Neural progenitor cell (in vitro differentiated cells): ENCODE data around the gene KMT2C.

Experiments
- EZH2 ChIP-seq: fragments of 200-600 bp; sonication (generic); IDR thresholded peaks from 2 replicates; pipeline ENCODE4 v1.6.1; 2017; ENCODE audit warnings: antibody characterized with exemption, mild to moderate bottlenecking, moderate library complexity
- TF ChIP-seq, protein P1 (sequence below): fragments of 200-600 bp; sonication (generic); IDR thresholded peaks from 2 replicates; pipeline ENCODE4 v1.5.1; 2017; ENCODE audit warnings: antibody characterized with exemption, mild to moderate bottlenecking

DNA sequence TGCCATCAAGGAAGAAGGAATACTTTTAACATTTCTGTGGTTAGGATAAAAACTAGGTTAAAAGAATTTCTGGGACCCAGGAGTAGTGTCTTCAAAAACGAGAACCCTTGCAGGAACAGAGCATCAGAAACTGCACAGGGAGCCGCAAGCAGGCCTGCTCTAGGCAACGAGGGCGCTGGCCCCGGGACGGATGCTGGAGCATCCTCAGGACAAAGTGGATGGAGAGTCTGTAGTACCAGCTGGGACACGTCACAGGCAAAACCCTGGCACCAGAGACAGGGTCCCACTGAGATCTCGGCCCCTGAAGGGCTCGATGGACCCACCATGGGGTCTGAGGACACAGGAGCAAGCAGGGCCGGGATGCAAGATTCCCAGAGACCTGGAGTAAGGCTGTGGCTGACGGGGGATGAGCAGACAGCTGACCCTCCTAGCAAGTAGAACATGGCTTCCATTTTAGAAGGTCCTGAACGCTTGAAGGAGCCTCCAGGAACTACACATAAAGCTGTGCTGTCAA is 303.8 kb downstream of the KMT2C start:
- TF ChIP-seq, protein P1, sequence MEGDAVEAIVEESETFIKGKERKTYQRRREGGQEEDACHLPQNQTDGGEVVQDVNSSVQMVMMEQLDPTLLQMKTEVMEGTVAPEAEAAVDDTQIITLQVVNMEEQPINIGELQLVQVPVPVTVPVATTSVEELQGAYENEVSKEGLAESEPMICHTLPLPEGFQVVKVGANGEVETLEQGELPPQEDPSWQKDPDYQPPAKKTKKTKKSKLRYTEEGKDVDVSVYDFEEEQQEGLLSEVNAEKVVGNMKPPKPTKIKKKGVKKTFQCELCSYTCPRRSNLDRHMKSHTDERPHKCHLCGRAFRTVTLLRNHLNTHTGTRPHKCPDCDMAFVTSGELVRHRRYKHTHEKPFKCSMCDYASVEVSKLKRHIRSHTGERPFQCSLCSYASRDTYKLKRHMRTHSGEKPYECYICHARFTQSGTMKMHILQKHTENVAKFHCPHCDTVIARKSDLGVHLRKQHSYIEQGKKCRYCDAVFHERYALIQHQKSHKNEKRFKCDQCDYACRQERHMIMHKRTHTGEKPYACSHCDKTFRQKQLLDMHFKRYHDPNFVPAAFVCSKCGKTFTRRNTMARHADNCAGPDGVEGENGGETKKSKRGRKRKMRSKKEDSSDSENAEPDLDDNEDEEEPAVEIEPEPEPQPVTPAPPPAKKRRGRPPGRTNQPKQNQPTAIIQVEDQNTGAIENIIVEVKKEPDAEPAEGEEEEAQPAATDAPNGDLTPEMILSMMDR = no peak
- no peak for TF ChIP-seq EZH2
